ENCODE results near the gene ATP2A1.
"Not testable (repeated sequence)": the region's sequence is repeated elsewhere in the genome, so short reads cannot be mapped to it uniquely, and the experiment has no call there.

Gene ATP2A1

DNA sequence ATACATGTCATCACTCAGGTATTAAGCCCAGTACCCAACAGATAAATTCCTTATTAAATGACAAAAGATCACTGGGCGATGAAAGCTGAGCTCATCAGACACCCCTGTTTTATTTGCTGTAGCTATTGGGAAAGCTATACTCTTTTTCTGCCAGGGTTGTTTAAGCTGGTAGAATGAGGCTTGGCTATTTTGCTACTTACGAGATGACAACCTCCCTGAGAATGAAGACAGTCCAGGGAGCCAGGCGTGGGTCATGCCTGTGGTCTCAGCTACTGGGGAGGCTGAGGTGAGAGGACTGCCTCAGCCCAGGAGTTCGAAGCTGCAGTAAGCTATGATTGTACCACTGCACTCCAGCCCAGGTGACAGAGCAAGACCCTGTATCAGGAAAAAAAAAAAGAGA lies 19.0 kb upstream of the ATP2A1 start:
- DNase-seq (ENCODE audit: low spot score): no peak

DNA sequence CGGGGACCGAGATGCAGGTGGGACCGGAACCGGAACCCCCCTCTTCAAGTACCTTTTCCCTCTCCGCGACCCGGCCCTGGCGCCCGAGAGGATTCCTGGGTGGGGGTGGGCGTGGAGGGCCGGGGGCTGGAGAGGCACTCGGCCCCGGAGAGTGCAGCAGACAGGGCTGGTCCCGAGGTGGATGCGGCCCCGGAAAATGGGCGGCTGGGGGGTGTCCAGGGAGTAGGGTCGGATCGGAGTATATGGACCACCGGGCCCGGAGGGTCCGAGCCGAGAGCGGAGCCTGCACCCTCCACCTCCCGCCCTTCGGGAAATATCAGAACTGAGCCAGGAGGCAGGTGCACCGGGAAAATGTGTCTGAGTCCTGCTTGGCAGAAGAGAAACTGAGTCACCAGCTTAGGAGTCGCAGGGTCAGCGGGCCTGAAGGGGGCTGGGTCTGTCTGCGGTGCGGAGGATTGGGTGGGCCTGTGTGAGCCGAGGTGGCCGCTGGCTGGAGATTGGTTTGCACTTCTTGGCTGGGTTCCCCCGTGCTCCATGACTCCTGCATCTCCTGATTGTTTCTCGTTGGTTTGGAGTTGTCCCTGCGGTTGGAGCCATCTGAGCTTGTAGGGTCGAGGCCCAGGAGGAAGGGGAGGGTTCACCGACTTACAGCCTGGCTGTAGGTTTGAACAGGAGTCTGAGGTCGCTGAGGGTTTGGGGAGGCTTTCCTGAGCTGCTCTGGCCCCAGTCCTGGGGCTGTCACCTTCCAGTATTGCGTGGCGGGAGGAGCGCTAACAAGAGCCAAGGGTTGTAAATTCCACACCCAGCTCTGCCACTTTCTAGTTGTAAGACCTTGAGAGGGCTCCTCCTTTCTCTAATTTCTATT lies 14.1 kb upstream of the ATP2A1 start:
- peak; percentile 61 for DNase-seq (ENCODE audit: low spot score)

DNA sequence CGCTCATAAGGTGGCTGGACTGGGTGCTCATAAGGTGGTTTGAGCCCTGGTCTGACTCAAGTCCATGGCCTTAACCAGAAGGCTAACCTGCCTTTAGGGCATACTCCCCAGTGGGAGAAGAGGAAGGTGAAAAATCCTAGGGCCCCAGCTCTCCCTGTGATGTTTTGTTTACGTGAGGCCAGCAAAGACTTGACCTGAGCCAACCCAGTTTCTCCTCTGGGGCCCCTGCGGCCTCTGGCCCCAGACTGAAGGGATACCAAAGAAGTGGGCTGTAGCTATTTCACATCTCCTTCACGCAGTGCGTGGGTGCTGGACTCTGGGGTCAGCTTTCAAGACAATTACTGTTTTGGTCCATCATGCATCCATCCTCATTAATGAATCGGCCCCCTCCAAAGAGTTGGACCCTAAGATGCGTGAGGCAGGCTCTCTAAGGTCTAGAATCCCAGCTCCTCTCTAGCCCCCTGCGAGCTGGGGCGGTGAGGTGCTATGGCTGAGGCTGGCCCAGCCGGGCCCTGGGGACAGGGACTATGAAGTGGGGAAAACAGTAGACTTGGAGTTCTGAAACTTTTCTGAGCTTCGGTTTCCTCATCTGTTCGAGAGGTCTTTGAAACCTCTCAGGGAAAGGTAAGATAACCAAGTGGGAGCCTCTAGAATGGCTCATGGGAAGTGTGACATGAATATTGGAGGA lies 13.1 kb upstream of the ATP2A1 start:
- no peak for DNase-seq (ENCODE audit: low spot score)

DNA sequence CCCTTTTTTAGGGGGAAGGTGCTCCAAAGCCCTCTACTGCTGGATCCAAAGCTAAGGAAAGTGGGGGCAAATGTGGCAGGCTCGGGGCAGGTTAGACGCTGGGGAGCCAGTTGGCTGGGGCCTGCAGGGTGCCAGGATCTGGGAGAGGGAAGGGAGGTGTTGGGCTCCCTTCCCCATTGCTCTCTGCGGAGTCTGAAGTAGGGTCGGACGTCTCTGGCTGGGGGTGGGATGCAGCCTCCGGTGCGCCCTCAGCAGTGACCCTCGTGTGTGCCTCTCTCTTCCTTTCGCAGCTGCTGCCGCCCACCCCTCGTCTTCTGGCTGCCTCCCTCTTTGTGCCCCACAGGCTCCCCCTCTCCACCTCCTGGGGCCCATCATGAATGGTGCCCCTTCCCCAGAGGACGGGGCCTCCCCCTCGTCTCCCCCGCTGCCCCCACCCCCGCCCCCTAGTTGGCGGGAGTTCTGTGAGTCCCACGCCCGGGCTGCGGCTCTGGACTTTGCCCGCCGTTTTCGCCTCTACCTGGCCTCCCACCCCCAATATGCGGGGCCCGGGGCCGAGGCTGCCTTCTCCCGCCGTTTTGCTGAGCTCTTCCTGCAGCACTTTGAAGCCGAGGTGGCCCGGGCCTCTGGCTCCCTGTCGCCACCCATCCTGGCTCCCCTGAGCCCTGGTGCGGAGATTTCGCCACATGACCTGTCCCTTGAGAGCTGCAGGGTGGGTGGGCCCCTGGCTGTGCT lies 12.4 kb upstream of the ATP2A1 start:
- DNase-seq (ENCODE audit: low spot score): no peak

- DNase-seq (ENCODE audit: low spot score): no peak
Measured at GRCh38 chr16:28866454-28866804, 11.9 kb upstream of the ATP2A1 start.

GRCh38 chr16:28867241-28867640 lies 11.0 kb upstream of the ATP2A1 start:
- no peak for DNase-seq (ENCODE audit: low spot score)

- DNase-seq (ENCODE audit: low spot score): not testable (repeated sequence)
Measured at GRCh38 chr16:28867646-28868045, 10.6 kb upstream of the ATP2A1 start.

DNA sequence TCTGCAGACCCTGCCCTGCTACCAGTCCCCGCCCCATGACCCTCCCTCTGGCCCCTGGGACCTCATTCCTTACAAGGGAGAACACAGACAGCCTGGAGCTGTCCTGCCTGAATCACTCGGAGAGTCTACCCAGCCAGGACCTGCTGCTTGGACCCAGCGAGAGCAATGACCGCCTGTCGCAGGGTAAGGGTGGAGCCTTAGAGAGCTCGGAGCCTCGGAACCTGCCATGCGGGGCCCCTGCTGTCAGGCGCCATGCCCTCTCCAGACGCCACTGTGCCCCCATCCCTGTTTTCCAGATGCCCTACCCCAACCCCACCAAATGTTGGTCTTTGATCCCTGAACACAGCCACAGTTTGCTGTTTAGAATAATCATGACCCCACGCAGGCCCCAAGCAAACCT lies 9.1 kb upstream of the ATP2A1 start:
- no peak for DNase-seq (ENCODE audit: low spot score)

- DNase-seq (ENCODE audit: low spot score): no peak
Measured at GRCh38 chr16:28872952-28873351, 5.3 kb upstream of the ATP2A1 start.

DNA sequence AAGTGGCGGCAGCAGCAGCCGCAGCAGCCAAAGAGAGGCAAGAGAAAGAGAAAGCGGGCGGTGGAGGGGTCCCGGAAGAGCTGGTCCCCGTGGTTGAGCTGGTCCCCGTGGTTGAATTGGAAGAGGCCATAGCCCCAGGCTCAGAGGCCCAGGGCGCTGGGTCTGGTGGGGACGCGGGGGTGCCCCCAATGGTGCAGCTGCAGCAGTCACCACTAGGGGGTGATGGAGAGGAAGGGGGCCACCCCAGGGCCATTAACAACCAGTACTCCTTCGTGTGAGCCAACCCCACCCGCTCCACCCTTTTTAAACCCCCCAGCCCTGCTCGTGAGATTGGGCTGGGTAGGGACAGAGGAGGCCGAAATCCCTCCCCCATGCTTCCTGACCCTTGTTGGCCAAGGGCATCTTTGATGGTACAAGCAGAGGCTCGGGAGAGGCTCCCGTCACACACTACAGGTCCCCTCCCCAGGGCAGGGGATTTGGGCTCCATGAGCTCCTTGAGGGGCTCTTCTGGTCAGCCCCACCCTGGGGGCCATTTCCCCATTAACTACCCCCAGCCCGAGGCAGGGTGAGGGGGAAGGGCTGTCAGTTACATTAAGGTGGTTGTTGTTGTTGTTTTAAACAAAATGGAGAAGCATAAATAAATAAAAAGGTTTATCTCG lies 4.6 kb upstream of the ATP2A1 start:
- DNase-seq (ENCODE audit: low spot score): peak; percentile 77

DNA sequence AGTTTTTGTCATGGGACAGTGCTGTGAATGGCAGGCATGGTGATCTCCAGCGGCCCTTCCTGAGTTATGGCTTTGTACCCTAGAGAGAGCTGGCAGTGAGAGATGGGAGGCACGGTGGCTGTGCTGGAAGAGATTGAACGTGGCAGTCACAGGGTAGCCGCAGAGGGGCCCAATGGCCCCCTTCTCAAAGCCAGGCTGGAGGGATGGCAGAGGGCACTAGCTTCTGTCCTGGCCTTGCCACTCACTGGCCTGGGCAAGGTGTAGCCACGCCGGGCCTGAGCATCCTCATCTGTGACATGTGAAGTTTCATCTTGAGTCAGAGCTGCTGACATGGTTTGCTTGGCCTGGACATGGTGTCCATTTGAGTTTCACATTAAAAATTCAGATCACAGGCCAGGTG lies 3.9 kb upstream of the ATP2A1 start:
- DNase-seq (ENCODE audit: low spot score): no peak

DNA sequence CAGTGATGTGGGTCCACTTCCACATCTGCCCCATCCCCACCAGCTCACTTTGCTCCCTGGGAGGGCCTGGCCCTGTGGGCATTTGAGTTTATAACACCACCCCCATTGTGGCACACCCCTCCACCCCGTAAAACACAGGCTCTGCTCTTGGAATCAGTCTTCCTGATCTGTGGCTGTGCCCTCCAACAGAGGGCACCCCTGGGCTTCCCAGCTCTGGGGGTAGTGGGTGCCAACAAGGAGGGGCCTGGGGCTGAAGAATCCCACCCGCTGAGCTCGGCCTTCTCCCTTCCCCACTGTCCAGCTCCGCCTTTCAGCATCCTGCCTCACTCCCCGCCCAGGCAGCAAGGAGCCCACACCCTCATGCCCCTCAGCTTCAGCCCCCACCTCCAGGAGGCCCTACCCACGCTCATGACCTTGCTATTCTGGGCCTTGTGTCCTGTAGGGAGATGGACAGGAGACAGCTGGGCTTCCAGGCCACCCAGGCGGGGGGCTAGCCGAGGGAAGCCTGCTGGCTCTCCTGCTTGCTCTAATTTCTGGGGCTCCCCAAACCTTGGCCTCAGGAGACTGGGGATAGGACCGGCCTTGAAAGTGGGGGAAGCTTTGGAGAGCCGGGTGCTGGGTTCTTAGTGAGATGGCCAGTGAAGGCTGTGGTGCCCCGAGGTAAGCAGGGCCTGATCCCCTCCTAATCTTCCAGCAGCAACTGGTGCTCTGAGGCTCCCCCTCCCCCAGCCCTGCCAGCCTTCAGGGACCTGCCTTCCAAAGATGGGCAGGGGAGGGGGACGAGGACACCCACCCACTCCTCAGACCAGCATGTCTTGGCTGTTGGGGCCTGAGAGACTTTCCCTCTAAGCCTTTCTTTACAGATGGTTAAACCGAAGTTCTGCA lies 2.9 kb upstream of the ATP2A1 start:
- DNase-seq (ENCODE audit: low spot score): no peak

DNA sequence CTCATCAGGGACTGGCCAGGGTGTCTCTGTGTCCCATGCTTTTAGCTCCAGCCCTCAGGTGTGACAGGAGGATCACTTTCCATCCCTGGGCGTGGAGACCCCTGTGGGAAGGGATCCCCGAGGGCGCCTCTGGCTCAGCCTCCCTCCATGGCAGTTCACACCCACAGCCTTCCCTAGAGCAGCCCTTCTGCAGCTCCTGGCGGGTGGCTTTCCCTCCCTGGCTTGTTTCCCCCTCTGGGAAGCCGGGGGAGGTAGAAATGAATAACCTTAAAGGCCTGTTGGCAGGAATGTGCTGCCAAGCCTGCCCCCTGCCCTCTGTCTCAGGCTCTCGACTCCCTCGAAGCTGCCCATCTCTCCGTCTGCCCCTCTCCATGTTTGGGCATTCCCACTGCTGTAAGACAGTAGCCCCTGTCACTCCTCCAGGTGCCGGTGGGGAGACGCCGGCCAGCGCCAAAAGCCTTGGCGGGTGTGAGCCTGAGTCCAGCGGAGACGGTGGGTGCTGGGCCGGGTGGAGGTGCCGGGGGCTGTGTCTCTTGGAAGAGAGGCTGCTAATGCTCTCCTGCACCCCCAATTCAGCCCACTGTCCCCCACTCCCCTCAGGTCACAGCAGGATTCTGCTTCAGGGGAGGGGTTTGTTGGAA lies 2.1 kb upstream of the ATP2A1 start:
- DNase-seq (ENCODE audit: low spot score): no peak

GRCh38 chr16:28876973-28877654 lies 1.2 kb upstream of the ATP2A1 start:
- no peak for DNase-seq (ENCODE audit: low spot score)

GRCh38 chr16:28877655-28878000 lies 660 bp upstream of the ATP2A1 start:
- DNase-seq (ENCODE audit: low spot score): no peak

- DNase-seq (ENCODE audit: low spot score): no peak
Measured at GRCh38 chr16:28879261-28879840, 1.1 kb downstream of the ATP2A1 start.

DNA sequence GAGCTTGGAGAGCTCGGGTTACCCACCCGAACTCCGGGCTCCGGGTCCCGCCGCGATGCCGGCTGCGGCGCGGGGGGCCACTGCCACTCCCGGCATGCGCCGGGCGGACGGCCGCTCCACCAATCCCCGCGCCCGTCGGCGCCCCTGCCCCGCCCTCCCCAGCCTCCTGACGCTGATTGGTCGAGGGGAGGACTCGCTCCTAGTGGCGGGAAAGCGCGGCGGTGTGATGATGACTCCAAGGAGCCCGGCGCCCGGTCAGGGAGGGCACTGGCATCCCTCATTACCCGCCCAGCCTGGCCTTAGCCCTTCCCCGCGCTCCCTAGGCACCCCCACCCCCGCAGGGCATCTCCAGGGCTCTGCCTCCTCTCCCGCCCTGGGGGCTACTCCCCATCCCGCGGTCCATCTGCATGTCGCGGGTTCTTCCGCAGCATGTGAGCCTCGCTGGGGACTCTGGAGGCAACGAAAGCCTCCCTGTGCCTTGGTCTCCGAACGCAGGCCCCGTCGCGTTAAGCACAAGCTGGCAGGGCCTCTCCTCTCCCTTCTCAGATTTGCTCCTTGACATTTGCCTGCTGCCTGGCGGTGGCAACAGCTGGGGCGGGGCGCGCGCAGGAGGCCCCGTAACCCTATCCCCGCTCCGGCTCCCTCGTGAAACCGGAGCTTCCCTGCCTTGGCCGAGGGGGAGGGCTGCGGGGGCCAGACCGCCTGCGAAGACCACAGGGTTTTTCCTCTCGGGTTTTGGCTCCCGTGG lies 1.7 kb downstream of the ATP2A1 start:
- peak; percentile 99 for DNase-seq (ENCODE audit: low spot score)

DNA sequence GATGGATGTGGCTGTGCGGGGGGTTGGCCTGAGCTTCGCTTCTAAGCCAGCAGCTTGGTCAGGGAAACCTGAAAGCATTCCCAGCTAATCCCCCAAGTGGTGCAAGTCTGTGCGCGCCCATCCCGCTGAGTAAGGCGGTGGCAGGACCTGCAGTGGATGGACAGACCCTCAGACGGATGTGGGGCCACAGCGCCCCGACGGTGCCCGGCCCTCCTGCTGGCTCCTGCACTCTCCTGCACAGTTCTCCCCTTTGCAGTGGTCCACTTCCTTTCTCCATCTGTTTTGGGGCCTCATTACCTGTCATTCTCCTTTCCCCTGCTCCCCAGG lies 2.3 kb downstream of the ATP2A1 start:
- DNase-seq (ENCODE audit: low spot score): no peak

GRCh38 chr16:28880955-28881354 lies 2.7 kb downstream of the ATP2A1 start:
- no peak for DNase-seq (ENCODE audit: low spot score)

Data from AG20443 (cell line).